H9 (cell line): ENCODE measurements around the gene POU5F1. TPM values are rescaled to one million over a fixed set of nuclear protein-coding genes. Genes with fewer than 3 reads are reported as not detected.
A peak's percentile ranks its signal among the peaks of the same experiment; 100 is the strongest.
"Not testable (repeated sequence)": the region's sequence is repeated elsewhere in the genome, so short reads cannot be mapped to it uniquely, and the experiment has no call there.

Source experiments
- DNase-seq: peaks from one replicate; pipeline ENCODE4 v3.0.0-alpha.2; 2017
- H2AFZ ChIP-seq: one replicate; pipeline ENCODE4 v1.6.1; 2013; ENCODE audit warnings: mild to moderate bottlenecking, low read length, control low read depth, moderate library complexity
- H2AK5ac ChIP-seq: 2 replicates; pipeline ENCODE4 v1.6.1; 2013; ENCODE audit warnings: low read length, control low read depth, mixed read lengths; ENCODE audit not compliant: insufficient read length
- H2BK120ac ChIP-seq: one replicate; pipeline ENCODE4 v1.6.1; 2013; ENCODE audit warnings: low read depth, mild to moderate bottlenecking, low read length, control low read depth, inconsistent platforms; ENCODE audit not compliant: poor library complexity, severe bottlenecking
- H2BK12ac ChIP-seq: 2 replicates; pipeline ENCODE4 v1.6.1; 2013; ENCODE audit warnings: low read length, control low read depth, mixed read lengths, low read depth; ENCODE audit not compliant: insufficient read length
- H2BK15ac ChIP-seq: 2 replicates; pipeline ENCODE4 v1.6.1; 2013; ENCODE audit warnings: low read depth, low read length, control low read depth
- H2BK20ac ChIP-seq: one replicate; pipeline ENCODE4 v1.6.1; 2013; ENCODE audit warnings: low read depth, mild to moderate bottlenecking, low read length, control low read depth, inconsistent platforms; ENCODE audit not compliant: poor library complexity, severe bottlenecking
- H2BK5ac ChIP-seq: 2 replicates; pipeline ENCODE4 v1.6.1; 2013; ENCODE audit warnings: low read length, control low read depth, mixed read lengths; ENCODE audit not compliant: insufficient read length
- H3K14ac ChIP-seq: 2 replicates; pipeline ENCODE4 v1.6.1; 2013; ENCODE audit warnings: low read length, control low read depth; ENCODE audit not compliant: insufficient read depth
- H3K18ac ChIP-seq: 2 replicates; pipeline ENCODE4 v1.6.1; 2013; ENCODE audit warnings: low read depth, mild to moderate bottlenecking, mixed read lengths, low read length, control low read depth; ENCODE audit not compliant: insufficient read length
- H3K23ac ChIP-seq: 2 replicates; pipeline ENCODE4 v1.6.1; 2013; ENCODE audit warnings: low read length, control low read depth, mixed read lengths, low read depth; ENCODE audit not compliant: insufficient read length
- H3K23me2 ChIP-seq: 2 replicates; pipeline ENCODE4 v1.6.1; 2013; ENCODE audit warnings: low read depth, mild to moderate bottlenecking, mixed read lengths, low read length, control low read depth; ENCODE audit not compliant: insufficient read length, poor library complexity, severe bottlenecking
- H3K27ac ChIP-seq: 2 replicates; pipeline ENCODE4 v1.5.1; 2013; ENCODE audit warnings: low read length, control low read depth, mixed read lengths, low read depth; ENCODE audit not compliant: insufficient read length
- H3K27me3 ChIP-seq: 2 replicates; pipeline ENCODE4 v1.6.1; 2013; ENCODE audit warnings: low read length, control low read depth, inconsistent platforms; ENCODE audit not compliant: insufficient read depth
- H3K4ac ChIP-seq: 2 replicates; pipeline ENCODE4 v1.6.1; 2013; ENCODE audit warnings: low read depth, mild to moderate bottlenecking, control low read depth, inconsistent platforms, low read length, moderate library complexity
- H3K4me1 ChIP-seq: 2 replicates; pipeline ENCODE4 v1.6.1; 2013; ENCODE audit warnings: low read length, control low read depth, inconsistent platforms; ENCODE audit not compliant: insufficient read depth
- H3K4me2 ChIP-seq: 2 replicates; pipeline ENCODE4 v1.6.1; 2013; ENCODE audit warnings: low read length, control low read depth, mixed read lengths; ENCODE audit not compliant: insufficient read length, insufficient read depth
- H3K56ac ChIP-seq: 2 replicates; pipeline ENCODE4 v1.6.1; 2013; ENCODE audit warnings: low read depth, mild to moderate bottlenecking, mixed read lengths, low read length, control low read depth; ENCODE audit not compliant: insufficient read length
- H3K79me1 ChIP-seq: 2 replicates; pipeline ENCODE4 v1.6.1; 2013; ENCODE audit warnings: low read depth, mild to moderate bottlenecking, moderate library complexity, low read length, control low read depth, inconsistent platforms; ENCODE audit not compliant: insufficient read depth, poor library complexity, severe bottlenecking
- H3K79me2 ChIP-seq: 2 replicates; pipeline ENCODE4 v1.6.1; 2013; ENCODE audit warnings: low read length, control low read depth, inconsistent platforms; ENCODE audit not compliant: insufficient read depth
- H3K9ac ChIP-seq: 2 replicates; pipeline ENCODE4 v1.6.1; 2013; ENCODE audit warnings: low read length, control low read depth, mixed read lengths; ENCODE audit not compliant: insufficient read length; ENCODE audit errors: extremely low read depth
- H3K9me3 ChIP-seq: one replicate; pipeline ENCODE4 v1.6.1; 2013; ENCODE audit warnings: low read depth, low read length, inconsistent platforms; ENCODE audit not compliant: control insufficient read depth
- H3T11ph ChIP-seq: one replicate; pipeline ENCODE4 v1.6.1; 2013; ENCODE audit warnings: mild to moderate bottlenecking, low read length, control low read depth, inconsistent platforms
- H4K20me1 ChIP-seq: one replicate; pipeline ENCODE4 v1.6.1; 2013; ENCODE audit not compliant: control insufficient read depth, insufficient read length, insufficient read depth
- H4K5ac ChIP-seq: 2 replicates; pipeline ENCODE4 v1.6.1; 2013; ENCODE audit warnings: low read depth, mild to moderate bottlenecking, mixed read lengths, low read length, control low read depth; ENCODE audit not compliant: insufficient read length
- H4K8ac ChIP-seq: replicated peaks from 2 replicates; pipeline ENCODE4 v1.6.1; 2013; ENCODE audit warnings: low read length, control low read depth, mixed read lengths, low read depth; ENCODE audit not compliant: insufficient read length
- H4K91ac ChIP-seq: 2 replicates; pipeline ENCODE4 v1.6.1; 2013; ENCODE audit warnings: low read depth, mild to moderate bottlenecking, moderate library complexity, mixed read lengths, low read length, control low read depth; ENCODE audit not compliant: insufficient read length
- H3K27ac Mint-ChIP-seq, 3 experiments: 2 replicates in 2 of 3; 3 replicates in 1 of 3; pipeline ENCODE4 v1.8.0; 2020 to 2021; ENCODE audit warnings: mixed read lengths in 3 of 3, mild to moderate bottlenecking in 1 of 3, moderate library complexity in 1 of 3
- H3K27me3 Mint-ChIP-seq: 2 replicates; pipeline ENCODE4 v1.8.0; 2021; ENCODE audit warnings: low read depth, mild to moderate bottlenecking, moderate library complexity, mixed read lengths
- H3K36me3 Mint-ChIP-seq, 3 experiments: 2 replicates in 2 of 3; 3 replicates in 1 of 3; pipeline ENCODE4 v1.8.0; 2020 to 2021; ENCODE audit warnings: low read depth in 3 of 3, mixed read lengths in 3 of 3; ENCODE audit not compliant: insufficient read depth in 1 of 3
- H3K4me1 Mint-ChIP-seq, 2 experiments: 2 replicates each; pipeline ENCODE4 v1.8.0; 2020; ENCODE audit warnings: mixed read lengths in 2 of 2
- H3K4me3 Mint-ChIP-seq, 2 experiments: 2 replicates in 1 of 2; 3 replicates in 1 of 2; pipeline ENCODE4 v1.8.0; 2020 to 2021; ENCODE audit warnings: mild to moderate bottlenecking in 2 of 2, mixed read lengths in 2 of 2, moderate library complexity in 1 of 2
- H3K9me3 Mint-ChIP-seq, 2 experiments: 2 replicates in 1 of 2; 3 replicates in 1 of 2; pipeline ENCODE4 v1.8.0; 2020; ENCODE audit warnings: mild to moderate bottlenecking in 2 of 2, mixed read lengths in 2 of 2, moderate library complexity in 1 of 2
- CTCF ChIP-seq: fragments of 200-600 bp; sonication (generic); conservative IDR thresholded peaks from 3 replicates; pipeline ENCODE4 v1.8.0; 2021; ENCODE audit warnings: antibody characterized with exemption, mild to moderate bottlenecking
- WGBS: extraction: QIAGEN DNeasy Blood & Tissue Kit; methylation state at CpG from one replicate; pipeline ENCODE4 v1.1.7; 2013; ENCODE audit warnings: missing lambda C conversion rate, low lambda C conversion rate, mixed read lengths; ENCODE audit not compliant: insufficient read length; ENCODE audit errors: extremely low coverage; 5-methylcytosine and 5-hydroxymethylcytosine counted together
- total RNA-seq: library from RNA; stranded (reverse); gene quantifications from 2 replicates; pipeline ENCODE4 v1.2.1, GENCODE V29; 2021

POU5F1 gene
- total RNA-seq, 1 experiment from 2014 or later = 2,134 TPM

GRCh38 chr6:31190488-31190887 is 20.0 kb upstream of the POU5F1 start:
- Histone ChIP-seq H3K79me1 (no peaks in the 10 kb centered on the region), H2AFZ (no peak overlapping the region), H4K91ac (no peak overlapping the region), H3K27ac (no peak overlapping the region), H3K4me1 (no peaks in the 10 kb centered on the region), H4K20me1 (no peaks in the 10 kb centered on the region), H2BK12ac (no peak overlapping the region), H3K56ac (no peak overlapping the region), H3K23me2 (no peaks in the 10 kb centered on the region), H2BK20ac (no peak overlapping the region), H3K27me3 (no peaks in the 10 kb centered on the region), H3K4me2 (no peak overlapping the region), H2BK120ac (no peak overlapping the region), H3K4ac (no peak overlapping the region), H4K5ac (no peak overlapping the region), H2AK5ac (no peak overlapping the region), H3K14ac (no peak overlapping the region), H3T11ph (no peak overlapping the region), H3K9ac (no peak overlapping the region), H3K9me3 (no peaks in the 10 kb centered on the region), H2BK5ac (no peak overlapping the region), H4K8ac (no peak overlapping the region), H3K23ac (no peak overlapping the region), H3K18ac (no peak overlapping the region), H3K79me2 (no peaks in the 10 kb centered on the region), H2BK15ac (no peak overlapping the region)
- H3K27me3 Mint-ChIP-seq = no peaks in the 10 kb centered on the region
- peaks cover 11 to 26% of the 10 kb centered on the region in 2 experiments for H3K4me1 Mint-ChIP-seq
- WGBS = no CpG with 5 or more reads among the region's 4 CpGs
- peaks cover 0 to 2% of the 10 kb centered on the region in 2 experiments; a peak in 2 of 5 replicates for H3K9me3 Mint-ChIP-seq
- no peak overlapping the region; a peak in 1 of 5 replicates for H3K4me3 Mint-ChIP-seq
- no peak for TF ChIP-seq CTCF
- peaks cover 3 to 5% (median 4%) of the 10 kb centered on the region in 3 experiments; a peak in 5 of 7 replicates for H3K36me3 Mint-ChIP-seq
- H3K27ac Mint-ChIP-seq = no peak overlapping the region
- no peak for DNase-seq

GRCh38 chr6:31189223-31189622 is 18.7 kb upstream of the POU5F1 start:
- not testable (repeated sequence) for H3T11ph ChIP-seq, H3K14ac ChIP-seq, H3K9me3 ChIP-seq, H4K91ac ChIP-seq, H2BK120ac ChIP-seq, H4K20me1 ChIP-seq, H3K79me1 ChIP-seq, H3K18ac ChIP-seq, H3K23me2 ChIP-seq, H2AFZ ChIP-seq, H4K5ac ChIP-seq, H2BK15ac ChIP-seq, H3K4ac ChIP-seq, H3K56ac ChIP-seq, H2BK20ac ChIP-seq, H3K4me1 ChIP-seq, H2BK12ac ChIP-seq, H2AK5ac ChIP-seq, H3K9ac ChIP-seq, H3K79me2 ChIP-seq, H4K8ac ChIP-seq, H3K36me3 Mint-ChIP-seq, DNase-seq, H3K4me2 ChIP-seq, H3K27me3 ChIP-seq, H2BK5ac ChIP-seq, H3K9me3 Mint-ChIP-seq, H3K27ac ChIP-seq, H3K27me3 Mint-ChIP-seq, H3K23ac ChIP-seq
- H3K4me1 Mint-ChIP-seq = peaks cover 17 to 28% of the 10 kb centered on the region in 2 experiments
- no CpG with 5 or more reads among the region's 3 CpGs for WGBS
- H3K4me3 Mint-ChIP-seq = peak overlapping the region in 1 of 2 experiments; percentile 3; a peak in 1 of 5 replicates
- peak overlapping the region in 2 of 3 experiments; percentile 69 to 76; a peak in 4 of 7 replicates for H3K27ac Mint-ChIP-seq
